Measurements from ENCODE around the gene PIF1. TPM values are rescaled to one million over a fixed set of nuclear protein-coding genes. Genes with fewer than 3 reads are reported as not detected.

PIF1 gene, protein sequence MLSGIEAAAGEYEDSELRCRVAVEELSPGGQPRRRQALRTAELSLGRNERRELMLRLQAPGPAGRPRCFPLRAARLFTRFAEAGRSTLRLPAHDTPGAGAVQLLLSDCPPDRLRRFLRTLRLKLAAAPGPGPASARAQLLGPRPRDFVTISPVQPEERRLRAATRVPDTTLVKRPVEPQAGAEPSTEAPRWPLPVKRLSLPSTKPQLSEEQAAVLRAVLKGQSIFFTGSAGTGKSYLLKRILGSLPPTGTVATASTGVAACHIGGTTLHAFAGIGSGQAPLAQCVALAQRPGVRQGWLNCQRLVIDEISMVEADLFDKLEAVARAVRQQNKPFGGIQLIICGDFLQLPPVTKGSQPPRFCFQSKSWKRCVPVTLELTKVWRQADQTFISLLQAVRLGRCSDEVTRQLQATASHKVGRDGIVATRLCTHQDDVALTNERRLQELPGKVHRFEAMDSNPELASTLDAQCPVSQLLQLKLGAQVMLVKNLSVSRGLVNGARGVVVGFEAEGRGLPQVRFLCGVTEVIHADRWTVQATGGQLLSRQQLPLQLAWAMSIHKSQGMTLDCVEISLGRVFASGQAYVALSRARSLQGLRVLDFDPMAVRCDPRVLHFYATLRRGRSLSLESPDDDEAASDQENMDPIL
- total RNA-seq: 10 to 100 TPM in 3 of 8 experiments, 1 to 10 TPM in 2, under 1 TPM in 3; 0.36 to 17.7 (median 4.5) TPM

DNA sequence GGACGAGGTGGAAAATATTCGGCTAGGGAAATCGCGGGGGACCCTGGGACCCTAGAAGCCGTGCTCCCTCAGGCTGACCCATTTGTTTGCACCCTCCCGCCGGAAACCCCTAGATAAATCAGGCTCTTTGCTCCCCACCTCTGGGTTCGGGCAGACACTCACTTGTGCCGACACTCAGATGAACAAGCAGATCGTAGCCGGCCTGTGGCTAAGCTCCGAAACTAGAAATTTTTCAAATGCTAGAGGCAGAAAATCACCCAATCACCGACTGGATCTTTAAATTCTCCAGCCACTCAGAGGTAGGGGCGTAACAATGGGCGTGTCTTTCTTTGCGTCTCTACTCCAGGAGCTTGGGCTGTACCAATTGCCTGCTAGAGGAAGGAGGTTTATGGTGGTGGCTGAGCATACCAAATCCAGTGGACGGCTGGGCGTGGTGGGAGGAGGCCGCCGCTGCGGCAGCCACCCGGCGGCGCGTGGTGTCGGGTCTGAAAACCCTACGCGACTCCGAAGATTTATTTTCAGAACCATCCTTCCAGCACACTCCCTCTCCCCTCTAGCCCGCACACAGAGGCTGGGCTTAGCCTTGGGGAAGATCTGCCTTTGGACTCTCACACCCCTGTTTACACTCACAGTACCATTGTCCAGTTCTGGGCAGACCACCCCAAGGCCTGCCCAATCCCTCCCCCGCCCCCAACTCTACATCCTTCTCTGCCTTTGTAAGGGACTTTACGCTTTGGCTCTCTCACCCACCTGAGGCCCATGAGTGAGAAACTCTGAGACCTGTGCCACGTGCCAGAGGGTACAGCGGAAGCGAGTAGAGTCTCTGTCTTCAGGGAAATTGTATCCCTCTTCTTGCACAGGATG lies at the start of gene PIF1:
Gene PIF1, minus strand, starts transcription at position 217 of the 864 bp plus-strand sequence. CDS start 1,312 bp downstream, outside the sequence.
- H3K4me3 ChIP-seq: peak within 1 kb of the TSS; percentile 28 to 43 (median 36)
- in situ Hi-C loops (cut with MboI; ENCODE audit: low pct_unique_long_range_greater_than_20kb in 2 of 9, low sequenced_read_pairs in 9 of 9, unreplicated experiment in 9 of 9): no loop called here
- peak within 1 kb of the TSS; percentile 24 to 66 for H3K27ac ChIP-seq
- peaks cover 9 to 10% of the 10 kb centered on the region in 2 donors for H3K4me1 ChIP-seq (replicated peaks in 1 of 2)
- WGBS, 10 experiments: 0 to 20% (median 8%) methylated on average over 1 to 4 of the region's 35 CpGs; no CpG with 5 or more reads in 4 of the 10 experiments
- peak; percentile 89 to 99 (median 97) for ATAC-seq (replicated peaks in 6 of 8)

DNA sequence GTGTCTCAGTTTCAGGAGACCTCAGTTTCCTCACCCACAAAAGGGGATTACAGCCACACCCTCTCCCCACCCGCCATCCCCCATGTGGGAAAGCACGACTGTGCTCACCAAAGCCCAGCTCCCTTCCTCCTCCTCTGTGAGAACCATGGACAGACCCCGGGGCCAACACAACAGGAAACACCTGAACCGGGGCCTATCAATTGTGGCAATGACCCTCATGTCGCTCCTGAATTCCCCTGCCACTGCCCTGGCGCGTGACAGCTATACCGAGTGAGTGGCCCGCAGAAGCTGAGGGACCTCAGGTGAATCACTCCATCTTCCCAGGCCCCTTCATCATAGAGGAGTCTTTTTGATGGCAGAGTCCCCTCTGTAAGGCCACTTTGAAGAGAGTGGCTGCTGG lies 44.9 kb upstream of the PIF1 start:
- Histone ChIP-seq H3K4me3 (no peak overlapping the region), H3K4me1 (replicated peaks in 1 of 2) (peaks cover 19 to 27% of the 10 kb centered on the region in 2 donors), H3K27ac (no peak overlapping the region)
- in situ Hi-C loops (cut with MboI; ENCODE audit: low pct_unique_long_range_greater_than_20kb in 2 of 9, low sequenced_read_pairs in 9 of 9, unreplicated experiment in 9 of 9): no loop called here
- ATAC-seq (replicated peaks in 6 of 8): no peak
- 92 to 100% (median 93%) methylated on average over 2 to 6 of the region's 9 CpGs; no CpG with 5 or more reads in 6 of the 10 experiments for WGBS, 10 experiments

DNA sequence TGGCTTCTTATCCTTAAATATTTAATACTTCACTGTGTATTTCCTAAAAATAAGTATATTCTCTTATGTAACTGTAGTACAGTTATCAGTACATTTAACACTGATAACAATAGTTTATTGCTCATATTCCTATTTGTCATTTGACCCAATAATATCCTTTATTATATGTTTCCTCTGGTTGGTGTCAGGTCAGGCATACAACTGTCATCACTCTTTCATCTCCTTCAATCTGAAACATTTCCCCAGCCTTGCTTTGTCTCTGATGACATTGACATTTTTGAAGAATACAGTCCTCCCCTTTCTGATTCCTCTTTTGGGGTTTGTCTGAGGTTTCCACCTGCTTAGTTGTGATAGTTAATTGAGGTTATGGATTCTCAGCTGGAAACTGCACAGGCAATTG lies 44.1 kb upstream of the PIF1 start:
- H3K4me1 ChIP-seq (replicated peaks in 1 of 2): peaks cover 15 to 19% of the 10 kb centered on the region in 2 donors
- in situ Hi-C loops (cut with MboI; ENCODE audit: low pct_unique_long_range_greater_than_20kb in 2 of 9, low sequenced_read_pairs in 9 of 9, unreplicated experiment in 9 of 9): no loop called here
- ATAC-seq (replicated peaks in 6 of 8): no peak

DNA sequence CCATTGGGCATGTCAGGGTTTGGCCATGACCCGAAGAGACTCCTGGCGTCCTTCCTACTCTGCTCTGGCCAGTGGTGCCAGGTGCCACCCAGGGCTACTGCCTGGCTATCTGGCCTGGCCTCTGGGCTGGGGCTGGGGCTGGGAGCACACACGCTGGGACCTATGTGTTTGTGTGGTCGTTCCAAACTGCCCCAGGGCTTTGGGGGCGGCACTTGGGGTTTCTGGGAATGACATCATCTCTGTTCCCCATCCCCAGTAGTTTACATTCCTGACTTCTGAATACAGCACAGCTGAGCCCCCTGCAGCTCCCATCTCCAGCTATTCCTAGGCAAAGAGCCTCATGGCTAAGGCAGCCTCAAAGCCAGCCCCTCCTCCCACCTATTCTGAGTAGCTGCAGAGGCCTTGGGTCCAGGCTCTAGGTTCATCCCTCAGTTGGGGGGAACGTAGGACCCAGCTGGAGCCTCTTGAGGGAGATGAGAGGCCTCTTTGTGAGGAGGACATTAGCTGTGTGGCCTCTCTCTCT lies 40.6 kb upstream of the PIF1 start:
- Histone ChIP-seq H3K4me3 (no peak overlapping the region), H3K4me1 (replicated peaks in 1 of 2) (peaks cover 12 to 18% of the 10 kb centered on the region in 2 donors), H3K27ac (peak overlapping the region in 1 of 2 donors; percentile 4)
- ATAC-seq (replicated peaks in 6 of 8): peak; percentile 1 to 94 (median 88)
- in situ Hi-C loops (cut with MboI; ENCODE audit: low pct_unique_long_range_greater_than_20kb in 2 of 9, low sequenced_read_pairs in 9 of 9, unreplicated experiment in 9 of 9): no loop called here
- WGBS, 10 experiments: 20 to 64% (median 51%) methylated on average over 1 to 4 of the region's 6 CpGs; no CpG with 5 or more reads in 7 of the 10 experiments

More for the DNA sequence above, 44.1 kb upstream of the PIF1 start:
- no peak overlapping the region for H3K27ac ChIP-seq
- no peak overlapping the region for H3K4me3 ChIP-seq

DNA sequence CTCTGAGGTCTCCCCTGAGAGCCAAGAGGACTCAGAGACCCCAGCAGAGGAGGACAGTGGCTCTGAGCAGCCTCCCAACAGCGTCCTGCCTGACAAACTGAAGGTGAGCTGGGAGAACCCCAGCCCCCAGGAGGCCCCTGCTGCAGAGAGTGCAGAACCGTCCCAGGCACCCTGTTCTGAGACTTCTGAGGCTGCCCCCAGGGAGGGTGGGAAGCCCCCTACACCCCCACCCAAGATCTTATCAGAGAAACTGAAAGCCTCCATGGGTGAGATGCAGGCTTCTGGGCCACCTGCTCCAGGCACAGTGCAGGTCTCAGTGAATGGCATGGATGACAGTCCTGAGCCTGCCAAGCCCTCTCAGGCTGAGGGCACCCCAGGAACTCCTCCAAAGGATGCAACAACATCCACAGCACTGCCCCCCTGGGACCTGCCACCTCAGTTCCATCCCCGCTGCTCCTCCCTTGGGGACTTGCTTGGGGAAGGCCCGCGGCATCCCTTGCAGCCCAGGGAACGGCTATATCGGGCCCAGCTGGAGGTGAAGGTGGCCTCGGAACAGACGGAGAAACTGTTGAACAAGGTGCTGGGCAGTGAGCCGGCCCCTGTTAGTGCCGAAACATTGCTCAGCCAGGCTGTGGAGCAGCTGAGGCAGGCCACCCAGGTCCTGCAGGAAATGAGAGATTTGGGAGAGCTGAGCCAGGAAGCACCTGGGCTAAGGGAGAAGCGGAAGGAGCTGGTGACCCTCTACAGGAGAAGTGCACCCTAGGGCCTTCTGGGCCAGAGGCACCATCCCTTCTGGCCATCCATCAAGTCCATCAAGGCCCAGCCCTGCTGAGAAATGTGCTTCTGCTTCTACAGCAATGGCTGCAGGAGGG lies 39.9 kb upstream of the PIF1 start:
- in situ Hi-C loops (cut with MboI; ENCODE audit: low pct_unique_long_range_greater_than_20kb in 2 of 9, low sequenced_read_pairs in 9 of 9, unreplicated experiment in 9 of 9): no loop called here
- peak in 1 of 8 experiments; percentile 0 for ATAC-seq (replicated peaks in 6 of 8)
- no peak overlapping the region for H3K4me3 ChIP-seq
- 90 to 100% (median 98%) methylated on average over 1 to 6 of the region's 12 CpGs; no CpG with 5 or more reads in 4 of the 10 experiments for WGBS, 10 experiments
- H3K4me1 ChIP-seq (replicated peaks in 1 of 2): peaks cover 12 to 18% of the 10 kb centered on the region in 2 donors
- no peak overlapping the region for H3K27ac ChIP-seq

DNA sequence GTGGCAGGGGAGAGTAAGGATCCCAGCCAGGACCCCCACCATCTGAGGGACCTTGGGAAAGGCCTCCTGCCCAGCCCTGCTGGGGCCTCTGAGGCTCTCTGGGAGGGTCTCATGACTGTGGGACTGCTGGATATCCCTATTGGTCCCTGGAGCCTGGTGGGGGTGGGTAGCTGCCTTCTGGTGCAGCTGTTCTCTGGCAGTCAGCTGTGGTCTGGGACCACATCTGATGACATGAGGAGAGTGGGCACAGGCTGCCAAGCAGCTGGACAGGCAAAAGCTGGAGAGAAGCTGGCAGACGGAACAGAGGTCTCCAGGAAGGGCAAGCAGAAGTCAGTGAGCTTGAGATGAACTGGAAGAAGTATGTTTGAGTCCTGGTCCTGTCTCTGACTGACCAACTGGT lies 38.6 kb upstream of the PIF1 start:
- in situ Hi-C loops (cut with MboI; ENCODE audit: low pct_unique_long_range_greater_than_20kb in 2 of 9, low sequenced_read_pairs in 9 of 9, unreplicated experiment in 9 of 9): no loop called here
- Histone ChIP-seq H3K4me3 (no peak overlapping the region), H3K4me1 (replicated peaks in 1 of 2) (peaks cover 12 to 18% of the 10 kb centered on the region in 2 donors), H3K27ac (no peak overlapping the region)
- ATAC-seq (replicated peaks in 6 of 8): no peak
- WGBS, 10 experiments: 100% methylated on average over 1 of the region's 1 CpG; no CpG with 5 or more reads in 9 of the 10 experiments

DNA sequence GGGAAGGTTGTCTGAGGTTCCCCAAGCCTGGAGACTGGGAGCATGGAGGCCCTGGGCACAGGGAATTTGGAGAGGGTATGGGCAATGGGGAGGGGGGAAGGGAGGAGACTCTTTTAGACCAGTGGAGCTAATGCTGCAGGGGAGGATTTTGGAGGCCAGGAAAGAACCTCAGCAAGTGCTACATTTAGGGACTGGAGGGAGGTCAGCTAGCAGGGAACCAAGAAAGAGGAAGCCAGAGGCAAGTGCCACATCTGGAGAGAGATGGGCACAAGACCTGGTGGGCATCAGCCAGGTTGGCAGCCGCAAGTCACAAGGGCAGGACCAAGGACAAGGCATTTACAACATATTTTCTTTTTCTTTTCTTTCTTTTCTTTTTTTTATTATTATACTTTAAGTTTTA lies 37.0 kb upstream of the PIF1 start:
- Histone ChIP-seq H3K27ac (no peak overlapping the region), H3K4me3 (no peak overlapping the region), H3K4me1 (replicated peaks in 1 of 2) (peaks cover 12 to 23% of the 10 kb centered on the region in 2 donors)
- ATAC-seq (replicated peaks in 6 of 8): no peak
- in situ Hi-C loops (cut with MboI; ENCODE audit: low pct_unique_long_range_greater_than_20kb in 2 of 9, low sequenced_read_pairs in 9 of 9, unreplicated experiment in 9 of 9): no loop called here
- WGBS, 10 experiments: 100% methylated on average over 1 of the region's 1 CpG; no CpG with 5 or more reads in 8 of the 10 experiments

DNA sequence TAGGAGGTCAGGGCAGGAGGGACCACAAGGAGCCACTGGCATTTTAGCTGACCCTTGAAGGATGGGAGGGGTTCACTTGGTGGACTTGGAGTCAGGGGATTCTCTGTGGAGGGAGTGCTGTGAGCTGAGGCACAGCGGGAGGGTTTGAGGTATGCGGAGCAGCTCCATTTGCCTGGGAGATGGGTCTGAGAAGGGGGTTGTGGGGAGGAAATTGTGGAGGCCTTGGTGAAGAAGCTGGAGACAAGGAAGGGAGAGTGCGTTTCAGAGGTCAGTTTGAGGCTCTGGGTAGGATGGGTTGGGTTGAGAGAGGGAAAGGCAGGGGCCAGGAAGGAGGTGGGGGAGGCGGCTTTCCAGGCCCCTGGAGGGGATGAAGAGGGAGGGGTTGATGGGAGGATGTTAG lies 36.5 kb upstream of the PIF1 start:
- 79 to 100% (median 92%) methylated on average over 1 to 2 of the region's 4 CpGs; no CpG with 5 or more reads in 4 of the 10 experiments for WGBS, 10 experiments

DNA sequence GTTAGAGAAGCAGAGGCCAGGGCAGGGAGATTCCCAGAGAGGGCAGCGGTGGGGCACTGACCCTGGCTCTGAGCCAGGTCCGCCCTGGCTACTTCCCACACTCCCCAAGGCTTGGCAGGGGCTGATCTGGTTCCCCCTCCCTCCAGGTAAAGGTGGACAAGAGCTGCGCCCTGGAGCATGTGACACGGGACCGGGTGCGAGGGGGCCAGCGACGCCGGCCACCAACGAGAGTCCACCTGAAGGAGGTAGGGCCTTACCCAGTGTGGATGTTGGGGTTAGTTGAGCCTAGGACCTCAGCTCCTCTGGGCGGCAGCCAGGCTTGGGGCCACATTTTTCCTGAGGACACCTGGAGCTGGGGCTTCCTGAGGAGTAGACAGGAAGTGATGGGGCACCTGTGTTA lies 35.9 kb upstream of the PIF1 start:
- no peak for ATAC-seq (replicated peaks in 6 of 8)
- no peak overlapping the region for H3K27ac ChIP-seq
- no peak overlapping the region for H3K4me3 ChIP-seq
- in situ Hi-C loops (cut with MboI; ENCODE audit: low pct_unique_long_range_greater_than_20kb in 2 of 9, low sequenced_read_pairs in 9 of 9, unreplicated experiment in 9 of 9): no loop called here
- WGBS, 10 experiments: 83 to 100% (median 100%) methylated on average over 1 of the region's 11 CpGs; no CpG with 5 or more reads in 7 of the 10 experiments
- H3K4me1 ChIP-seq (replicated peaks in 1 of 2): peaks cover 11 to 25% of the 10 kb centered on the region in 2 donors

More for the DNA sequence above, 36.5 kb upstream of the PIF1 start:
- ATAC-seq (replicated peaks in 6 of 8): no peak
- H3K4me3 ChIP-seq: no peak overlapping the region
- peaks cover 11 to 25% of the 10 kb centered on the region in 2 donors for H3K4me1 ChIP-seq (replicated peaks in 1 of 2)
- in situ Hi-C loops (cut with MboI; ENCODE audit: low pct_unique_long_range_greater_than_20kb in 2 of 9, low sequenced_read_pairs in 9 of 9, unreplicated experiment in 9 of 9): no loop called here
- no peak overlapping the region for H3K27ac ChIP-seq

DNA sequence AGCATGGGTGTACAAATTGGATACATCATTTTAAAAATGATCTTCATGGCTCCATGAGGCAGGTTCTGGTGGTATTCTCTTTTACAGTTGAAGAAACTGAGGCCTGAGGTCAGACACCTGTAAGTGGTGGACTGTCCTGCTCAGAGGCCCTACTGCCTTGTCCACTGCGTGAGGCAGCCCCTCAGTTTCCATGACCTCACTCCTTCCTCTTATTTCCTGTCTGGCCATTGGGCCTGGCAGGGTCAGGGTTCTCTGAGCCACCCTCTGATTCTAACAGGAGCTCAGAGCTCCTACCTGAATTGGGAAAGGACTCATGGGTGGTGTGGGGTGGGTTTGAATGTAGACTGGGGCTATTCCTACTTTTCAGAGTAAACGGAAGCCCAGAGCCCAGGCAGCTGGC lies 33.8 kb upstream of the PIF1 start:
- 100% methylated on average over 1 to 2 of the region's 2 CpGs; no CpG with 5 or more reads in 7 of the 10 experiments for WGBS, 10 experiments
- no peak for ATAC-seq (replicated peaks in 6 of 8)
- in situ Hi-C loops (cut with MboI; ENCODE audit: low pct_unique_long_range_greater_than_20kb in 2 of 9, low sequenced_read_pairs in 9 of 9, unreplicated experiment in 9 of 9): no loop called here
- H3K27ac ChIP-seq: no peak overlapping the region
- no peak overlapping the region for H3K4me3 ChIP-seq
- peaks cover 12 to 22% of the 10 kb centered on the region in 2 donors for H3K4me1 ChIP-seq (replicated peaks in 1 of 2)

DNA sequence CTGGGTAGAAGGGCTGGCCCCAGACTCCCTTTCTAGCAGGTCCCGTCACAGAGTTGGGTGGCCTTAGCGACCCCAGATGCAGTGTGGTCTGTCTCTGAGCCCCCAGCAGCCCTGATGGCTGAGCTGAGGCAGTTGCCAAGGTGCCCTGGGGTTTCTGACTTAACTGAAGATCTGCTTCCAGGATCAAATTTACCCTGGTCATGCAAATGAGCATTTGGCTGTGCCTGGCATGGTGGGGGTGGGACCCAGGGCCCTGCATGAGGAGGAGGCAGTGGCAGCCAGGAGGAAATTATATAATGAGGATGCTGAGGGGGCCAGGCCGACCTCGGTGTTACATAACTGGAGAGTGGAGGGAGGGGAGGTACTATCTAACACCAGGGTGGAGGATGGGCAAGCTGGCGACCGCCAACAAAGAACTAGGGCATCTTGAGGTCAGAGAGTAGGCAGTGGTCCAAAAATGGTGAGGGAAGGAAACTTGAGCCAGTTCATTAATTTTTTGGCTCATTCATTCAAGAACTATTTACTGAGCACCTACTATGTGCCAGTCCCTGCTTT lies 32.7 kb upstream of the PIF1 start:
- 20 to 100% (median 72%) methylated on average over 1 to 4 of the region's 6 CpGs; no CpG with 5 or more reads in 5 of the 10 experiments for WGBS, 10 experiments
- Histone ChIP-seq H3K4me1 (replicated peaks in 1 of 2) (peaks cover 12 to 22% of the 10 kb centered on the region in 2 donors), H3K27ac (no peak overlapping the region), H3K4me3 (no peak overlapping the region)
- in situ Hi-C loops (cut with MboI; ENCODE audit: low pct_unique_long_range_greater_than_20kb in 2 of 9, low sequenced_read_pairs in 9 of 9, unreplicated experiment in 9 of 9): no loop called here
- ATAC-seq (replicated peaks in 6 of 8): no peak
